SK-N-SH treated with all-trans-retinoic acid at 6 μM for 48 hours (cell line): ENCODE results near the gene BNIP2.

Experiments used
- ATAC-seq: fragments of 200-7000 bp; cut with Tn5 transposase; 3 replicates; pipeline ENCODE4 v1.9.1; 2020; ENCODE audit warnings: mild to moderate bottlenecking, moderate library complexity
- ARNTL ChIP-seq: fragments of 450-650 bp; formaldehyde crosslinking; IDR thresholded peaks from 2 replicates; pipeline ENCODE4 v1.5.0; 2020; ENCODE audit warnings: low read depth, mild to moderate bottlenecking, moderate library complexity, borderline replicate concordance
- BACH2 ChIP-seq: fragments of 250-450 bp; sonication (Bioruptor Pico); IDR thresholded peaks from 2 replicates; pipeline ENCODE4 v1.9.0; 2021; ENCODE audit warnings: mild to moderate bottlenecking, borderline replicate concordance
- CREB5 ChIP-seq: fragments of 250-450 bp; sonication (Bioruptor Pico); IDR thresholded peaks from 2 replicates; pipeline ENCODE4 v1.5.1; 2020; ENCODE audit warnings: low read depth, mild to moderate bottlenecking, moderate library complexity
- CSDC2 ChIP-seq: fragments of 250-450 bp; sonication (Bioruptor Pico); IDR thresholded peaks from 2 replicates; pipeline ENCODE4 v1.5.0; 2020; ENCODE audit warnings: mild to moderate bottlenecking, moderate library complexity
- CSRNP3 ChIP-seq: fragments of 250-450 bp; sonication (Bioruptor Pico); IDR thresholded peaks from 2 replicates; pipeline ENCODE4 v1.5.1; 2021; ENCODE audit warnings: mild to moderate bottlenecking, moderate library complexity
- ESRRG ChIP-seq: fragments of 250-450 bp; sonication (Bioruptor Pico); IDR thresholded peaks from 2 replicates; pipeline ENCODE4 v1.6.1; 2021; ENCODE audit warnings: mild to moderate bottlenecking
- GLIS3 ChIP-seq: fragments of 250-450 bp; sonication (Bioruptor Pico); IDR thresholded peaks from 2 replicates; pipeline ENCODE4 v1.5.0; 2020; ENCODE audit warnings: mild to moderate bottlenecking, moderate library complexity
- ISL1 ChIP-seq: fragments of 250-450 bp; sonication (Bioruptor Pico); IDR thresholded peaks from 2 replicates; pipeline ENCODE4 v2.1.2; 2022; ENCODE audit warnings: mild to moderate bottlenecking, moderate library complexity
- OSR1 ChIP-seq: fragments of 250-450 bp; sonication (Bioruptor Pico); IDR thresholded peaks from 2 replicates; pipeline ENCODE4 v1.8.0; 2022; ENCODE audit warnings: moderate library complexity, mild to moderate bottlenecking, inconsistent platforms
- POU6F1 ChIP-seq: fragments of 250-450 bp; sonication (Bioruptor Pico); IDR thresholded peaks from 2 replicates; pipeline ENCODE4 v1.8.0; 2021; ENCODE audit warnings: low read depth, mild to moderate bottlenecking, moderate library complexity, borderline replicate concordance
- PPARA ChIP-seq: fragments of 250-450 bp; sonication (Bioruptor Pico); IDR thresholded peaks from 2 replicates; pipeline ENCODE4 v1.5.0; 2020; ENCODE audit warnings: mild to moderate bottlenecking, borderline replicate concordance
- RARB ChIP-seq: fragments of 250-450 bp; sonication (Bioruptor Pico); IDR thresholded peaks from 2 replicates; pipeline ENCODE4 v1.8.0; 2021; ENCODE audit warnings: mild to moderate bottlenecking, moderate library complexity
- SNAI2 ChIP-seq: fragments of 250-450 bp; sonication (Bioruptor Pico); IDR thresholded peaks from 2 replicates; pipeline ENCODE4 v1.5.0; 2020; ENCODE audit warnings: mild to moderate bottlenecking, moderate library complexity
- TCF4 ChIP-seq: fragments of 250-450 bp; sonication (Bioruptor Pico); IDR thresholded peaks from 2 replicates; pipeline ENCODE4 v1.8.0; 2021; ENCODE audit warnings: mild to moderate bottlenecking, moderate library complexity, borderline replicate concordance
- TOX ChIP-seq: fragments of 250-450 bp; sonication (Bioruptor Pico); IDR thresholded peaks from 2 replicates; pipeline ENCODE4 v1.8.0; 2021; ENCODE audit warnings: mild to moderate bottlenecking, moderate library complexity, borderline replicate concordance
- TSHZ2 ChIP-seq: fragments of 250-450 bp; sonication (Bioruptor Pico); IDR thresholded peaks from 2 replicates; pipeline ENCODE4 v1.5.0; 2020; ENCODE audit warnings: mild to moderate bottlenecking, moderate library complexity
- ZC3H10 ChIP-seq: fragments of 250-450 bp; sonication (Bioruptor Pico); IDR thresholded peaks from 2 replicates; pipeline ENCODE4 v1.5.1; 2021; ENCODE audit warnings: mild to moderate bottlenecking, moderate library complexity
- ZFP3 ChIP-seq: fragments of 250-450 bp; sonication (Bioruptor Pico); IDR thresholded peaks from 2 replicates; pipeline ENCODE4 v1.5.0; 2020; ENCODE audit warnings: mild to moderate bottlenecking, moderate library complexity
- ZFP30 ChIP-seq: fragments of 450-650 bp; formaldehyde crosslinking; IDR thresholded peaks from 2 replicates; pipeline ENCODE4 v1.5.0; 2022; ENCODE audit warnings: mild to moderate bottlenecking, moderate library complexity
- ZNF565 ChIP-seq: fragments of 450-650 bp; formaldehyde crosslinking; conservative IDR thresholded peaks from 2 replicates; pipeline ENCODE4 v1.5.0; 2020; ENCODE audit warnings: low read depth, mild to moderate bottlenecking, moderate library complexity
- ZNF70 ChIP-seq: fragments of 450-650 bp; formaldehyde crosslinking; IDR thresholded peaks from 2 replicates; pipeline ENCODE4 v1.5.0; 2020; ENCODE audit warnings: mild to moderate bottlenecking, moderate library complexity
- ZNF8 ChIP-seq: fragments of 450-650 bp; formaldehyde crosslinking; IDR thresholded peaks from 2 replicates; pipeline ENCODE4 v1.5.0; 2020; ENCODE audit warnings: mild to moderate bottlenecking, moderate library complexity

BNIP2 gene

GRCh38 chr15:59614153-59614552 is 75.0 kb downstream of the BNIP2 start:
- no peak for ATAC-seq
- TF ChIP-seq CSDC2 (CRISPR knock-in tag) (no peak), ARNTL (no peak), TOX (no peak), ZC3H10 (CRISPR knock-in tag) (no peak), RARB (CRISPR knock-in tag) (no peak), ZFP30 (CRISPR knock-in tag) (no peak), ZFP3 (CRISPR knock-in tag) (no peak), CSRNP3 (CRISPR knock-in tag) (no peak), CREB5 (CRISPR knock-in tag) (no peak), ISL1 (CRISPR knock-in tag) (no peak), ZNF565 (no peak), TSHZ2 (CRISPR knock-in tag) (no peak), POU6F1 (CRISPR knock-in tag) (no peak), PPARA (CRISPR knock-in tag) (no peak), ESRRG (no peak), OSR1 (no peak), ZNF70 (no peak), TCF4 (CRISPR knock-in tag) (no peak), ZNF8 (CRISPR knock-in tag) (no peak)

GRCh38 chr15:59611276-59612260 is 77.6 kb downstream of the BNIP2 start, which contains the start of gene GCNT3:
Gene GCNT3 (plus strand): TSS chr15:59611783. CDS start chr15:59618239, 6,456 bp downstream.
- ATAC-seq, result no peak
- no peak for TF ChIP-seq POU6F1 (CRISPR knock-in tag)
- TF ChIP-seq SNAI2 (CRISPR knock-in tag), result no peak
- no peak for TF ChIP-seq ZFP30 (CRISPR knock-in tag)
- TF ChIP-seq TOX, result no peak
- TF ChIP-seq ARNTL, result no peak
- no peak for TF ChIP-seq BACH2 (CRISPR knock-in tag)
- no peak for TF ChIP-seq CSRNP3 (CRISPR knock-in tag)
- TF ChIP-seq ISL1 (CRISPR knock-in tag), result no peak
- no peak for TF ChIP-seq CREB5 (CRISPR knock-in tag)
- TF ChIP-seq TSHZ2 (CRISPR knock-in tag), result no peak
- no peak for TF ChIP-seq CSDC2 (CRISPR knock-in tag)
- TF ChIP-seq ZNF70, result no peak
- TF ChIP-seq ZNF565, result no peak
- no peak for TF ChIP-seq GLIS3 (CRISPR knock-in tag)
- TF ChIP-seq ESRRG, result no peak
- TF ChIP-seq TCF4 (CRISPR knock-in tag), result no peak
- no peak for TF ChIP-seq ZC3H10 (CRISPR knock-in tag)
